Left lobe of liver (tissue), 2 donors: ENCODE data around the gene IGFBP5. TPM values are rescaled to one million over a fixed set of nuclear protein-coding genes. Genes with fewer than 3 reads are reported as not detected.

Source experiments
- ATAC-seq: fragments of 200-7000 bp; cut with Tn5 transposase; one replicate; pipeline ENCODE4 v1.9.1; 2020; ENCODE audit warnings: mild to moderate bottlenecking, moderate library complexity
- DNase-seq: peaks from one replicate; pipeline ENCODE4 v3.0.0-alpha.2; 2020; ENCODE audit warnings: low spot score
- total RNA-seq: library from RNA; stranded (reverse); gene quantifications from one replicate; pipeline ENCODE4 v1.2.1, GENCODE V29; 2021
- donor health status: DM: no; HTN: no; CAD: no; lungs with moderate emphysema.
- donor health status: DM: no; HTN: yes; CAD: no.

IGFBP5 gene
- total RNA-seq, 1 donor from 2014 or later, result 55.4 TPM

- ATAC-seq (no peak), DNase-seq (no peak)
Observed at GRCh38 chr2:216626168-216626874, 69.0 kb downstream of the IGFBP5 start.

GRCh38 chr2:216624251-216624650, 71.1 kb downstream of the IGFBP5 start:
- DNase-seq, result no peak
- no peak for ATAC-seq

- no peak for DNase-seq
- no peak for ATAC-seq
Observed at GRCh38 chr2:216622526-216622925, 72.8 kb downstream of the IGFBP5 start.

Other genes with a start within 250 kb of the IGFBP5 start
- gene RPL37A, start 196.7 kb downstream of the IGFBP5 start, total RNA-seq, result 825 TPM
- gene IGFBP2, start 62.1 kb downstream of the IGFBP5 start, total RNA-seq, result 404 TPM
- not detected for gene TNP1, start 164.5 kb upstream of the IGFBP5 start, total RNA-seq